ENCODE measurements around the gene DOC2B.
"Not testable (repeated sequence)": the region's sequence is repeated elsewhere in the genome, so short reads cannot be mapped to it uniquely, and the experiment has no call there.

The DOC2B gene

GRCh38 chr17:187130-187529 is 5.7 kb upstream of the DOC2B start:
- DNase-seq: no peak

- no peak for DNase-seq
Observed at GRCh38 chr17:185445-186138, 4.1 kb upstream of the DOC2B start.

- no peak for DNase-seq
Observed at GRCh38 chr17:183021-183420, 1.6 kb upstream of the DOC2B start.

GRCh38 chr17:182050-182751 is 751 bp upstream of the DOC2B start:
- no peak for DNase-seq

- no peak for DNase-seq
Observed at GRCh38 chr17:180381-181244, 837 bp downstream of the DOC2B start.

GRCh38 chr17:179781-180380 is 1.6 kb downstream of the DOC2B start:
- DNase-seq: no peak

- no peak for DNase-seq
Observed at GRCh38 chr17:179066-179432, 2.4 kb downstream of the DOC2B start.

- DNase-seq: no peak
Observed at GRCh38 chr17:178292-179065, 3.0 kb downstream of the DOC2B start.

- no peak for DNase-seq
Observed at GRCh38 chr17:177762-178161, 3.7 kb downstream of the DOC2B start.

- no peak for DNase-seq
Observed at GRCh38 chr17:177155-177554, 4.3 kb downstream of the DOC2B start.

GRCh38 chr17:173166-173911 is 8.1 kb downstream of the DOC2B start:
- DNase-seq: no peak

GRCh38 chr17:172401-172800 is 9.0 kb downstream of the DOC2B start:
- no peak for DNase-seq

GRCh38 chr17:171871-172270 is 9.6 kb downstream of the DOC2B start:
- no peak for DNase-seq

GRCh38 chr17:170130-170670 is 11.2 kb downstream of the DOC2B start:
- no peak for DNase-seq

- not testable (repeated sequence) for DNase-seq
Observed at GRCh38 chr17:168614-169013, 12.8 kb downstream of the DOC2B start.

GRCh38 chr17:165939-166338 is 15.5 kb downstream of the DOC2B start:
- no peak for DNase-seq

GRCh38 chr17:164303-165235 is 16.9 kb downstream of the DOC2B start:
- DNase-seq: peak; percentile 23

GRCh38 chr17:163514-164098 is 17.8 kb downstream of the DOC2B start:
- DNase-seq: no peak

GRCh38 chr17:162689-163088 is 18.8 kb downstream of the DOC2B start:
- no peak for DNase-seq

GRCh38 chr17:161481-161880 is 20.0 kb downstream of the DOC2B start:
- no peak for DNase-seq

All from kidney glomerular epithelial cell (primary cell).